Activated naive CD4-positive, alpha-beta T cell (primary cell): ENCODE data around the gene ST6GALNAC6.
"Not testable (repeated sequence)": the region's sequence is repeated elsewhere in the genome, so short reads cannot be mapped to it uniquely, and the experiment has no call there.

Experiments
- DNase-seq, 4 experiments: peaks; one replicate each; lab custom pipeline; 2025; lab: John Stamatoyannopoulos, UW

ST6GALNAC6 gene

GRCh38 chr9:127893392-127893791, 6.0 kb downstream of the ST6GALNAC6 start:
- no peak for DNase-seq

GRCh38 chr9:127892831-127893230, 6.6 kb downstream of the ST6GALNAC6 start:
- no peak for DNase-seq

GRCh38 chr9:127890053-127890452, 9.3 kb downstream of the ST6GALNAC6 start:
- DNase-seq, result no peak

- DNase-seq, result no peak
These were observed 11.6 kb downstream of the ST6GALNAC6 start for GRCh38 chr9:127887792-127888191.

GRCh38 chr9:127886401-127886972, 12.9 kb downstream of the ST6GALNAC6 start:
- DNase-seq, result no peak

GRCh38 chr9:127885508-127886281, 13.7 kb downstream of the ST6GALNAC6 start:
- DNase-seq, result no peak

GRCh38 chr9:127884976-127885490, 14.4 kb downstream of the ST6GALNAC6 start:
- DNase-seq, result no peak

- DNase-seq, result no peak
These were observed 14.9 kb downstream of the ST6GALNAC6 start for GRCh38 chr9:127884427-127884911.

GRCh38 chr9:127883959-127884358, 15.4 kb downstream of the ST6GALNAC6 start:
- no peak for DNase-seq

- DNase-seq, result not testable (repeated sequence)
These were observed 17.7 kb downstream of the ST6GALNAC6 start for GRCh38 chr9:127881715-127882114.

- no peak for DNase-seq
These were observed 19.3 kb downstream of the ST6GALNAC6 start for GRCh38 chr9:127880143-127880542.

- DNase-seq, result no peak
These were observed 20.6 kb downstream of the ST6GALNAC6 start for GRCh38 chr9:127878652-127879390.

- no peak for DNase-seq
These were observed 21.3 kb downstream of the ST6GALNAC6 start for GRCh38 chr9:127878001-127878651.

- no peak for DNase-seq
These were observed 21.8 kb downstream of the ST6GALNAC6 start, which contains the start of gene AK1 for GRCh38 chr9:127877566-127877998. TSS of gene AK1 (minus strand) at chr9:127877675. CDS start at chr9:127874617, 3,058 bp downstream.

- no peak for DNase-seq
These were observed 22.4 kb downstream of the ST6GALNAC6 start for GRCh38 chr9:127876764-127877562.

- no peak for DNase-seq
These were observed 23.2 kb downstream of the ST6GALNAC6 start for GRCh38 chr9:127876026-127876763.

- no peak for DNase-seq
These were observed 24.0 kb downstream of the ST6GALNAC6 start for GRCh38 chr9:127875306-127875966.

GRCh38 chr9:127874301-127875221, 24.8 kb downstream of the ST6GALNAC6 start:
- DNase-seq, result no peak

GRCh38 chr9:127873886-127874285, 25.5 kb downstream of the ST6GALNAC6 start:
- no peak for DNase-seq
